NCI-H2196 (cell line): ENCODE results near the gene BCAR1.
"Not testable (repeated sequence)": the region's sequence is repeated elsewhere in the genome, so short reads cannot be mapped to it uniquely, and the experiment has no call there.

Source experiments
- DNase-seq: peaks from one replicate; lab custom pipeline; 2025; ENCODE audit not compliant: unreplicated experiment; lab: John Stamatoyannopoulos, UW

The BCAR1 gene

GRCh38 chr16:75272097-75272551 lies 20.7 kb upstream of the BCAR1 start:
- DNase-seq: no peak

DNA sequence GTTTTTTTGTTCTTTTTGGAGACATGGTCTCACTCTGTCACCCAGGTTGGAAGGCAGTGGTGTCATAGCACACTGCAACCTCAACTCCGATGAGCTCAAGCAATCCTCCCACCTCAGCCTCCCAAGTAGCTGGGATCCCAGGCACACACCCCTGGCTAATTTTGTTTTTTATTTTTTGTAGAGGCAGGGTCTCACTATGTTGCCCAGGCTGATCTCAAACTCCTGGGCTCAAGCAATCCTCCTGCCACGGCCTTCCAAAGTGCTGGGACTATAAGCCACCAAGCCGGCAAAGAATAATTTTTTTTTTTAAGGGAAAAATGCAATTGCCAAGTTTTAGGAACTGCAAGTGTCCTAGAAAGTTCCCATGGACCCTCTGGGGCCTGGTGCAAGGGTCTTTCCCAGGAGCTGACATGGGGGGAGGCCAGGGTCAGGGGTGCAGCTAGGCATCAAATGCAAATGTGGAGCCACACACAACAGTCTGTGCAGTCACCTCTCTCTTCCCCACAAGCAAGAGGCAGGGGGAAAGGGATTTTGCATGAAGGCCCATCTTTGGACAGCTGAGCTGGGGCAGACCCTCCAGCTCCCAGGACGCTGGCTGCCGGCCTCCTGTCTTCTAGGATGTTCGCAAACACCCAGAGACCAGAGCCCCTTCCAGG lies 20.1 kb upstream of the BCAR1 start:
- DNase-seq: no peak

- DNase-seq: not testable (repeated sequence)
These were observed 17.9 kb upstream of the BCAR1 start for GRCh38 chr16:75269358-75269757.

DNA sequence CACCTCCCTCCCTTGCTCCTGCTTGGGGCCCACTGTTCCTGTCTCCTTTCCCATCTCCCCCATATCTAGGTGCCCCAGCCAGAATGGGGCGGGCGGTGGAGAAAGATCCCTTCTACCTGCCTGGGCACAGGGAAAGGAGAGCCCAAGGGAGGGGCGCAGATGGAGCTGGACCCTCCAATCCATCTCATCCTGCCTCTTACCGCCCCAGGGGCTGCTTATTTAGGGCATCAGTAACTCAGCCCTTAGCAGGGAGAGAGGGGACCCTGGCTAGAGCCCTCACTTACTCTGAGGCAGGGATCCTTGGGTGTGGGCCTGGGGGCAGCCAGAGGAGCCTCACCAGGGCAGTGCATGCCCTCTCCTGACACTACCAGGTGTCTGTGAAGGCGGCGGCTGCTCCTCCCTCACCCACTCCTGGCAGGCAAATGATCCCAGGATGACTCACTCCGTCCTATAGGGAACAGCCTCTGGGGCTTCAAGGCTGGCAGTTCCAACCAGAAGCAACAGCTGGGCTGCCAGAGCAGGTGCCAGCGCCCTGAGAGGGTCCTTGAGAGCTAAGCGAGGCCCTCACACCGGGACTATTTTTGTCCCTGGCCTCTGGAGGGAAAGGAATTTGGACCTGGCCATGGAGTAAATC lies 16.3 kb upstream of the BCAR1 start:
- peak; percentile 72 for DNase-seq

GRCh38 chr16:75266738-75267630 lies 15.6 kb upstream of the BCAR1 start:
- DNase-seq: no peak

GRCh38 chr16:75265911-75266701 lies 14.7 kb upstream of the BCAR1 start:
- DNase-seq: peak; percentile 62

DNA sequence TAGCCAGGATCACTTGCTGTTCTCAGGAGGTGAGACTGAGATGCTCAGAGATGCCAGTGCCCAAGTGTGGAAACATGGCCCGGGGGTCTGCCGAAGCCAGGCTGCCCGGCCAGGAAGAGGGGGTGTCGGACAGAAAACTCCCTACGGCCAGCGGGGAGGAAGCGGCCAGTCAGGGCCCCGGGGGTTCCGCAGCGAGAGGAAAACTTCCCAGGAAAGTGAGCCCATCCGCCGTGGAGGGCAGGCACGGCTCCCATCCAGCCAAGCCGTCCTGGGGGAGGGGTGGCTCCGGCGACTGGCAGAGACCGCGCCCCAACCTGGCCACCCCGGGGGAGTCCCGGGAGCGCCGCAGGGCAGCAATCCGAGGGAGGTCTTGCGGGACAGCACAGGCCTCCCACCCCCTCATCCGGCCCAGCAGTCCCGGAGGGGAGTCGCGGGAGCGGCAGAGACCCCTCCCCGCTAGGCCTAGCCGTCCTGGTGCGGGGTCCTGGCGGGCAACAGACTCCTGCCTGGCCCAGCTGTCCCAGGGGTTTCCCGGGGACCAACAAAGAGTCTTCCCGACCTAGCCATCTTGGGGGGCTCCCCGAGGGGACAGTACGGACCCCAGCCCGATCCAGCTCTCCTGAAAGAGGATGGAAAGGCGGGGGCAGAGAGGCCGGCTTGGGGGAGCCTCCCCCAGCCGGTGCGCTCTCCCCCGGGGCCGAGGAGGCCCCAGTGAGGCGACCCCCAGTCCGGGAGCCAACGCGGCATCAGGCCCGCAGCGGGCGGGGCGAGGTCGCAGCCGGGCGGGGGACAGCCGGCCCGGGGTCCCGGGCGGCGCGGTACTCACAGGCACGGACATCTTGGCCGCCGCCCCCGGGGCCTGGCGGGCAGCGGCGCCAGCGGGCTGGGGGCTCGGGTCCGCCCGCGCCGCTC lies 13.8 kb upstream of the BCAR1 start:
- DNase-seq: no peak

- peak; percentile 28 for DNase-seq
These were observed 13.1 kb upstream of the BCAR1 start for GRCh38 chr16:75264457-75264998.

DNA sequence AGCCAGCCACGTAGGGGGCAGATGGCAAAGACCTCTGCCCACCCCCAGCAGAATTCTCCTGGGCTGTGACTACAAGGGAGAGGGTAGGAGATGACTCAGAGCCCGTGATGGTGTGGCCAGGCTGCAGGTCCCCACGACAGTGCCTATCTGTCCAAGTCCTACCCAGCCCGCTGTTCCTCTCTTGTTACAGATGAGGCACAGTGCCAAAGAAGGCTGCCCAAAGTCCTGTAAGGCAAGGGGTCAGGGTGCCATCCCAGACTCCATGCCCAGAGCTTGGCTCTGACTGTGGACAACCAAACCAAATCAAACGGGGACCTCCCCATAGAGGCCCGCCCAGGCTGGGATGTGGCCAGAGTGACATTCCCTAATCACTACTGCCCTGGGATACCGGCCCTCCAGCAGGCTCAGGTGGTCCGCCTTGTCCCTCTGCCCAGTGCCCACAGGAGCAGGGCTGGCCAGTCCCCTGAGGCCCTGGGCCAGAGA lies 12.6 kb upstream of the BCAR1 start:
- DNase-seq: peak; percentile 35

DNA sequence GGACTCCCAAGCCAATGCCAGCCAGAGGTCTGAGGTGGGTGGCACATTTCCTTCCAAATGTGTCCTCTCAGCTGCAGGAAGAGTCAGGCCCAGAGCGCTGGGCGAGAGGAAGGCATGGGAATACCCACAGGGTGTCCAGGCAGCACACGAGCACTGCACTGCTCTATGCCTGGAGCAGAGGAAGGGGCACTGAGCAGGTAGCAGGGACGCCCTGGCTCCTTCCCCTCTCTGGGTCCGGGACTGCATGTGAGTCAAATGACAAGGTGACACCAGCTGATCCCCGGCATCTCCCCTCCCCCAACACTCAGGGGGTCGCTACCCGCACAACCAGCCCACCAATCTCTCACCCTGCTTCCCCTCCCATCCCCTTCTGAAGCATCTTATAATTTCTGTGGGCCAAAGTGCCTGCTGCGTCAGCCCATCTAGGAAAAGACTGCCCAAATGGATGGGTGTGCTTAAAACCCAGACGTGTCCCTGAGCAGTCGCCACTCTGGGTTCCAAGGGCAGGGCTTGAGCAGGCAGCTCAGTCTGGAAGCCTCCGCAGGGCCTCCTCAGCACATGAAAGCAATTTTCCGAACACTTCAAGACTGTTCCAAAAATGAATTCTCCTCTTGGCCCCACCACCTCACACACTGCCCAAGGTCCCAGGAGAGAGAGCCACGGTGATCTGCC lies 12.0 kb upstream of the BCAR1 start:
- DNase-seq: no peak

- no peak for DNase-seq
These were observed 11.3 kb upstream of the BCAR1 start for GRCh38 chr16:75262800-75263127.

DNA sequence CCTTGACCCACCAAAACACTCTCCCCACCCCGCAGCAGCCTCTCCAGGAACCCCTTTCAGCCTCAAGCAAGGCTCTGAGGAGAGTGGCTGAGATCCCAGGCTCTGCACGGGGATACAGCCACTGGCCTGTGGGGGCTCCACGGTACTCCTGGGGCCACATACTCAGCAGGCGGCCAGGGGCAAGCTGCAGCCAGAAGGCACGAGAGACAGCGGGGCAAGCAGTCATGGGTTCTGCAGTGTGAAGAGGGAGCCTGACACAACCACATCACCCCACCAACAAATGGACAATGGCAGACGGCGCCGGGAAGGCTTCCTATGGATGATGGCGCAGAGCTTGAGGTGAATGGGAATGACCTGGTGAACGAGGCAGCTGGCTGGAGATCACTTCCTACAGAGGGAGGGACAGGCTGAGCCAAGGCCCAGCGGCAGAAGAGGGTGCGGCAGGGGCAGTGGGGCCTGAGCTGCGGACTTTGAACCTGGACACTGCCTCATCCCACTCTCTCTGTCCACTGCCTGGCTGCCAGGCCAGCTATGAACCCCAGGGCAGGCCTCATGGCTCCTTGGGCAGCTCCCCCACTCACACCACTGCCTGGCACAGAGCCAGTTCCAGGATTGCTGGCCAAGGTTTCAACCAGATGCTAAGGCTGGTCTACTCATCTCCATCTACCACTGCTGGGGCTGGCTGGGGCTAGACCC lies 10.8 kb upstream of the BCAR1 start:
- DNase-seq: peak; percentile 8

DNA sequence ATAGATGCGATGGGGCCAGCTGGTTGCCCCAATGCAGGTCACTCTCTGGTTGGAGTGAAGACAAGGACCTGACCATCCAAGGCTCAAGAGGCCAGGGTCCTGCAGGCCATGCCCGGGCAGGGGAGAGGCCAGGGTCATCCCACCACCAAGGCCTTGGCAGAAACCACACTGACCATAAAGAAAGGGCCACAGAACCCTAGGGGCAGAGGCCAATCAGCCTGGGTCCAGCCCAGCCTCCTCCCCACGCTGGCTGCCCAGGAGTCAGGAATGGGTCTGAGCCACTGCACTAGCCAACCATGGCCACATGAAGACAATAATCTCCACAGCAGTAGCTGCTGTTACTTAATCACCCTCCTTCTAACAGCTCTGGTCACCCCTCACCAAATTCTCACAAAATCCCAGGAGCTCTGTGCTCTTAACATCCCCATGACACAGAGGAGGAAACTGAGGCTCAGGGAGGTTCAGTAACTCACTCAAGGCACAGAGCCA lies 10.2 kb upstream of the BCAR1 start:
- no peak for DNase-seq

DNA sequence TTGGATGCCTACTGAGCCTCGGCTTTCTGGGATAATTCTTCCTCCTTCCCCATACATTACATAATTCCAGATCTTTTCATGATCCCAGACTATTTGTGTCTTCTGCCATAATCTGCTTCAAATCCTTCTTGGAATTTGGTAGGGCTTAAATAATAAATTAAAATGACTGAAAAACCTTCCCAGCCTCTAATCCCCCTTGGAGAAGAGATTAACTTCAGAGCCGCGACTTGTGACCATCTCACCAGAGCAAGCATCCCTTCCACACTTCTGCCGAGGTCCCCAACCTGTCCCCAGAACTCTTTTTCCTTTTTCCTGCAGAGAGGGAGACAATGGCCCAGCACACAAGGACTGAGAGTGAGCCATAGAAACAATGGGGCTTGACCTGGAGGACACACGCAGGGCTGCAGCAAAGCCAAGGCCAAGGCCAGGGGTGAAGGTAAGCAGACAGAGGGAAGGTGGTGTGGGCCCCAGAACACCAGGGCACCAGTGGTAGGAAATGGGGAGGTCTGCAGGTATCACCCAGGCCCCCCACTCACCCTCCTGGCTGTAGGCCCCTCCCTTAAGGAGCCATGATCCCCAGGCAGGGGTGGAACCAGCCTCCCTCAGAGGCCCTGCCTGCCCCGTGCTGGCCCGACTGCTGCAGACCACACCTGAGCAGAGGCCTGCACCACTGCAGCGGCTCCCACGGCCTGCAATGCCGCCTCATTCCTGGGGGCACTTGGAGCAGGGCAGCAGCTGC lies 9.6 kb upstream of the BCAR1 start:
- no peak for DNase-seq

DNA sequence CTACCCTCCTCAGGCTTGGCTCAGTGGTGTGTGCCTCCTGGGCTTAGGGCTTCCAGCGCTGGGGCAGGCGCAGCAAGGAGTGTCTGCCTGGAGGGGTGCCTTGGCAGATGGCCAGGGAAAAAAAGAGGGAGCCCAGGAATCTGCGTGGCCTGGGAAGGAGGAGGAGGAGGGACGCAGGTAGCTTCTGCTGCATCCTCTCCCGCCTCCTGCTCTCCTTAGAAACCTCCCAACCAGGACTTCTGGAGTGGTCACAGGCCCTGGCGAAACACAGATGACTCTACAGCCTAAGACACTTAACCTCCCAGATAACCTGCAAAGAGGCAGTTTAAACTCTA lies 7.3 kb upstream of the BCAR1 start:
- DNase-seq: no peak

DNA sequence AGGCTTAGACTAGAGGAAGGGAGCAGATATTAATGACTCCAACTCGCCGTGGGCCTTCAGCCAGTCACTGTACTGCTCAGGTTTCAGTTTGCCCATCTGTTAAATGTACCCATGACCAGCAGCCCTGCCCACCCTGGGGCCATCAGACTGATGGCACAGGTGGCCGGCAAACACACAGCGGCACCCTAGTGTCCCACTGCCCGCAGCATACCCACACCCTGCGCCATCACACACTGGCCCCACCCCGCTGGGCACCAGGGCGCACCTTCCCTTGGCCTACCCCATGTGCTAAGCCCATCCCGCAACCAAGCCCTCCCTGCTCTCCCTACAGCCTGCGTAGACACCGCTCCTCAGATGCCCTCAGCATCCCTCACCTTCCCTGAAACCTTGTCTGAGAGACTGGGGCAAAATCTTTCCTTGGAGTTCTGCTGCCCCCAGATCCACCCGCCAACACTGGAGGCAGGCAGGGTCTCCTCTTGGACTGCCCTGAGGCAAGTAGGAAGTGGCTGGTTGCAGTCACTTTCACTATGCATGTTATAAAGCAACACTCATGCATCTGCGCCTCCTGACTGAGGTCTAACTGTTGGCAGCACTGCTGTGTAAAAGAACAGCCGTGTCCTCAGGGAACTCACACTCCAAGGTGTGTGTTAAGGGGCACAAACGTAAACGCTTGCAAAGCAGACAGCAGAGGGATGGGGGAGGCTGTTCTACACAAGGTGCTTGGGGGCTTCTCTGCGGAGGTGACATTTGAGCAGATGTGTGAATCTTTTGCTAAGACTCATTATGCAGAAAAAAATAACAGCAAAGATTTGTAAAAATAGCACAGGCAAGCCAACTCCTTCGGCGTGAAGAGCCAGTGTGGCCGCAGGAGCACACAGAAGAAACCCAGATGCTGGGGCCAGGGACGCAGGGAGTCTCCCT lies 6.7 kb upstream of the BCAR1 start:
- DNase-seq: no peak
